Central memory CD4-positive, alpha-beta T cell (primary cell): ENCODE data around the gene NPTX1.

Experiments
- DNase-seq: peaks from one replicate; pipeline ENCODE4 v3.0.0; 2022

The NPTX1 gene

GRCh38 chr17:80443498-80443897 is 32.9 kb downstream of the NPTX1 start:
- no peak for DNase-seq

- no peak for DNase-seq
These were observed 33.6 kb downstream of the NPTX1 start for GRCh38 chr17:80442764-80443163.

GRCh38 chr17:80442323-80442659 is 34.1 kb downstream of the NPTX1 start:
- DNase-seq, result no peak

- no peak for DNase-seq
These were observed 34.6 kb downstream of the NPTX1 start for GRCh38 chr17:80441598-80442322.

- DNase-seq, result peak; percentile 21
These were observed 35.3 kb downstream of the NPTX1 start for GRCh38 chr17:80441133-80441578.

GRCh38 chr17:80439499-80439898 is 36.9 kb downstream of the NPTX1 start:
- DNase-seq, result no peak

GRCh38 chr17:80438806-80439205 is 37.6 kb downstream of the NPTX1 start:
- no peak for DNase-seq

GRCh38 chr17:80437532-80437931 is 38.9 kb downstream of the NPTX1 start:
- no peak for DNase-seq

- no peak for DNase-seq
These were observed 42.3 kb downstream of the NPTX1 start for GRCh38 chr17:80433916-80434666.

- no peak for DNase-seq
These were observed 43.4 kb downstream of the NPTX1 start for GRCh38 chr17:80432961-80433550.

GRCh38 chr17:80432350-80432955 is 44.0 kb downstream of the NPTX1 start:
- no peak for DNase-seq

- no peak for DNase-seq
These were observed 44.9 kb downstream of the NPTX1 start for GRCh38 chr17:80431246-80432195.

- no peak for DNase-seq
These were observed 45.8 kb downstream of the NPTX1 start for GRCh38 chr17:80430446-80431245.

GRCh38 chr17:80429356-80430275 is 46.8 kb downstream of the NPTX1 start:
- no peak for DNase-seq

GRCh38 chr17:80428796-80429195 is 47.6 kb downstream of the NPTX1 start:
- no peak for DNase-seq

- DNase-seq, result no peak
These were observed 48.0 kb downstream of the NPTX1 start for GRCh38 chr17:80428363-80428762.

GRCh38 chr17:80427366-80428282 is 48.8 kb downstream of the NPTX1 start:
- DNase-seq, result no peak

GRCh38 chr17:80426671-80427326 is 49.6 kb downstream of the NPTX1 start:
- DNase-seq, result peak; percentile 84
